ENCODE measurements around the gene RAP1B. TPM values are rescaled to one million over a fixed set of nuclear protein-coding genes. Genes with fewer than 3 reads are reported as not detected.
A peak's percentile ranks its signal among the peaks of the same experiment; 100 is the strongest.

RAP1B gene
- total and polyA plus RNA-seq, 2 of the 4 experiments (the other 2 are of a cell fraction) = 159 to 200 TPM

DNA sequence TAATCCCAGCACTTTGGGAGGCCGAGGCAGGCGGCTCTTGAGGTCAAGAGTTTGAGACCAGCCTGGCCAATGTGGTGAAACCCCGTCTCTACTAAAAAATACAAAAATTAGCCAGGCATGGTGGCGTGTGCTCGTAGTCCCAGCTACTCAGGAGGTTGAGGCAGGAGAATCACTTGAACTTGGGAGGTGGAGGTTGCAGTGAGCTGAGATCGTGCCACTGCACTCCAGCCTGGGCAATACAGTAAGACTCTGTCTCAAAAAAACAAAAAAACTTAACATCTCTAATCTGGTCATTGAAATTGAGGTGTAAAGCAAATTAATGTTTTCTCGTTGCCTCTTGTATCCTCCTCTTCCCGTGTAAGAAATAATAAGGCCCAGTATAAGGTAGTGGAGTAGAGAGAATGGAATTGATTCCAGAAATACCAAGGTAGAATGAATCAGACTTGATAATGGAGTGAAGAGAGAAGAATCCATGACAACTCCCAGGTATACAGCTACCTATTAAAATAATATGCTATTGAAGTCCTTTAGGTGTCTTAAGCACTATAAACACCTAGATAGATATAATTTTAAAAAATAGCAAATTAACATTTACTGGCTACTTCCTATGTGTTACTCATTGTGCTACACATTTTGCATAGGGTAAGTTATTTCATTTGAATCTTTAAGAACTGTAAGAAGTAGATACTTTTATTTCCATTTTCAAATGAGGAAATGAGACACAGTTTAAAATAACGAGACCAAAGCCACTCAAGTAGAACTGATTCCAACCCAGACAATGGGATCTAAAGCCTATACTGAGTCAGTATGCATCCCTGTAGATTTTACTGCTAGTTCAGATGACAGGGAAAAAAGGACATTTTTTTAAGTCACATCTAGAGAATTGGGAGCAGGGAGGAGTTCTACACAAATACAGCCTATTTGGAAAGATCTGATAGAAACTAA lies 23.2 kb downstream of the RAP1B start:
- no peak overlapping the region for H2BK20ac ChIP-seq (ENCODE audit: low read depth, low read length)

More for the DNA sequence above, 23.2 kb downstream of the RAP1B start:
- Histone ChIP-seq H4K20me1 (ENCODE audit: insufficient read depth, low read length) (peaks cover 87% of the 10 kb centered on the region), H3K4me2 (ENCODE audit: low read depth, low read length) (no peak overlapping the region), H3K4me1 (ENCODE audit: control insufficient read depth, insufficient read depth, low read length) (peaks cover 9% of the 10 kb centered on the region), H2BK15ac (ENCODE audit: low read depth, low read length) (no peak overlapping the region), H4K91ac (ENCODE audit: insufficient read depth, low read depth, low read length) (no peak overlapping the region), H3K9me1 (ENCODE audit: insufficient read depth, low read length) (peaks cover 14% of the 10 kb centered on the region), H4K8ac (ENCODE audit: low read depth in 2 of 2, low read length in 2 of 2) (no peak overlapping the region), H2BK120ac (ENCODE audit: low read depth, low read length) (no peak overlapping the region), H4K5ac (ENCODE audit: low read depth, low read length) (no peak overlapping the region), H3K4ac (ENCODE audit: low read depth, low read length) (no peak overlapping the region), H3K23ac (ENCODE audit: low read depth, low read length) (0 out of 2 replicates have a peak overlapping the region, but pooled peaks have one; percentile 72), H3K79me1 (ENCODE audit: low read depth in 1 of 2, low read length in 2 of 2) (peaks cover 0 to 61% of the 10 kb centered on the region in 2 experiments; a peak in 3 of 4 replicates), H3K9ac (ENCODE audit: low read depth, low read length) (no peak overlapping the region), H2AFZ (replicated peaks; ENCODE audit: low read length, poor library complexity) (no peak overlapping the region), H3K56ac (ENCODE audit: extremely low read depth, insufficient read depth, low read length) (no peak overlapping the region), H3K27me3 (ENCODE audit: control insufficient read depth, insufficient read depth, low read length) (no peaks in the 10 kb centered on the region), H3K27ac (ENCODE audit: insufficient read depth, low read length) (no peak overlapping the region), H3K4me3 (ENCODE audit: insufficient read depth, low read depth, low read length) (no peak overlapping the region), H2AK9ac (replicated peaks; ENCODE audit: low read depth, low read length, poor library complexity) (no peak overlapping the region), H2AK5ac (ENCODE audit: low read depth, low read length) (no peak overlapping the region), H3K9me3 (ENCODE audit: control insufficient read depth, insufficient read depth, low read length) (no peaks in the 10 kb centered on the region), H3K36me3 (ENCODE audit: control insufficient read depth, insufficient read depth, low read length) (peaks cover 4% of the 10 kb centered on the region), H2BK5ac (ENCODE audit: low read depth, low read length, poor library complexity, severe bottlenecking) (no peak overlapping the region), H3K18ac (ENCODE audit: low read depth, low read length) (no peak overlapping the region), H3K14ac (replicated peaks; ENCODE audit: low read depth, low read length) (no peak overlapping the region)
- TF ChIP-seq USF2 (IDR thresholded peaks at IDR 0.05; ENCODE audit: low read depth, low read length) (no peak), MAFK (IDR thresholded peaks at IDR 0.05; ENCODE audit: low read depth, low read length) (no peak), RCOR1 (IDR thresholded peaks at IDR 0.05; ENCODE audit: insufficient replicate concordance, low read length) (no peak), MXI1 (IDR thresholded peaks at IDR 0.05; ENCODE audit: borderline replicate concordance, low read depth, low read length) (no peak), BHLHE40 (IDR thresholded peaks at IDR 0.05; ENCODE audit: low read depth, low read length) (no peak), SMC3 (IDR thresholded peaks at IDR 0.05; ENCODE audit: low read depth, low read length) (no peak), RFX5 (IDR thresholded peaks at IDR 0.05; ENCODE audit: low read depth, low read length) (no peak), CHD1 (IDR thresholded peaks at IDR 0.05; ENCODE audit: low read depth, low read length) (no peak), RAD21 (IDR thresholded peaks at IDR 0.05; ENCODE audit: low read length) (no peak), CEBPB (IDR thresholded peaks at IDR 0.05; ENCODE audit: low read depth, low read length) (no peak), NFE2L2 (IDR thresholded peaks at IDR 0.05; ENCODE audit: low read depth, low read length) (no peak)
- TF ChIP-seq, protein P1, sequence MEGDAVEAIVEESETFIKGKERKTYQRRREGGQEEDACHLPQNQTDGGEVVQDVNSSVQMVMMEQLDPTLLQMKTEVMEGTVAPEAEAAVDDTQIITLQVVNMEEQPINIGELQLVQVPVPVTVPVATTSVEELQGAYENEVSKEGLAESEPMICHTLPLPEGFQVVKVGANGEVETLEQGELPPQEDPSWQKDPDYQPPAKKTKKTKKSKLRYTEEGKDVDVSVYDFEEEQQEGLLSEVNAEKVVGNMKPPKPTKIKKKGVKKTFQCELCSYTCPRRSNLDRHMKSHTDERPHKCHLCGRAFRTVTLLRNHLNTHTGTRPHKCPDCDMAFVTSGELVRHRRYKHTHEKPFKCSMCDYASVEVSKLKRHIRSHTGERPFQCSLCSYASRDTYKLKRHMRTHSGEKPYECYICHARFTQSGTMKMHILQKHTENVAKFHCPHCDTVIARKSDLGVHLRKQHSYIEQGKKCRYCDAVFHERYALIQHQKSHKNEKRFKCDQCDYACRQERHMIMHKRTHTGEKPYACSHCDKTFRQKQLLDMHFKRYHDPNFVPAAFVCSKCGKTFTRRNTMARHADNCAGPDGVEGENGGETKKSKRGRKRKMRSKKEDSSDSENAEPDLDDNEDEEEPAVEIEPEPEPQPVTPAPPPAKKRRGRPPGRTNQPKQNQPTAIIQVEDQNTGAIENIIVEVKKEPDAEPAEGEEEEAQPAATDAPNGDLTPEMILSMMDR (conservative IDR thresholded peaks at IDR 0.05; ENCODE audit: low read depth, low read length) = no peak
- TF ChIP-seq, protein P2, sequence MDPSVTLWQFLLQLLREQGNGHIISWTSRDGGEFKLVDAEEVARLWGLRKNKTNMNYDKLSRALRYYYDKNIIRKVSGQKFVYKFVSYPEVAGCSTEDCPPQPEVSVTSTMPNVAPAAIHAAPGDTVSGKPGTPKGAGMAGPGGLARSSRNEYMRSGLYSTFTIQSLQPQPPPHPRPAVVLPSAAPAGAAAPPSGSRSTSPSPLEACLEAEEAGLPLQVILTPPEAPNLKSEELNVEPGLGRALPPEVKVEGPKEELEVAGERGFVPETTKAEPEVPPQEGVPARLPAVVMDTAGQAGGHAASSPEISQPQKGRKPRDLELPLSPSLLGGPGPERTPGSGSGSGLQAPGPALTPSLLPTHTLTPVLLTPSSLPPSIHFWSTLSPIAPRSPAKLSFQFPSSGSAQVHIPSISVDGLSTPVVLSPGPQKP (IDR thresholded peaks at IDR 0.05; ENCODE audit: borderline replicate concordance, low read depth, low read length) = no peak
- intact Hi-C loops (cut with micrococcal nuclease) (no loop called here), in situ Hi-C loops (cut with MboI; ENCODE audit: low sequenced_read_pairs) (no loop called here), dilution Hi-C loops (cut with HindIII; ENCODE audit: low sequenced_read_pairs, unreplicated experiment) (no loop called here)
- DNase-seq (no peak), ATAC-seq (ENCODE audit: low read depth) (no peak)
- no TSS peak for BruUV-seq (replicated peaks)
- CTCF ChIA-PET = interaction anchor here (1.3 kb wide), 1 partner anchor 12 kb away, joined by 3 read pairs; no protein-coding TSS in a partner anchor
- no CpG with 5 or more reads among the region's 9 CpGs for WGBS, 2 experiments (ENCODE audit: extremely low coverage in 2 of 2, insufficient read length in 1 of 2)
- POLR2A ChIA-PET (ENCODE audit: unreplicated experiment) = no interaction called here

Measured in IMR-90 (cell line).